IPS-15b (cell line): Measurements from ENCODE around the gene UBE2Q1.

Experiments
- H3K27me3 ChIP-seq: one replicate; pipeline ENCODE4 v1.6.1; 2013; ENCODE audit warnings: low read length; ENCODE audit not compliant: control insufficient read depth, insufficient read depth
- H3K36me3 ChIP-seq: one replicate; pipeline ENCODE4 v1.6.1; 2013; ENCODE audit warnings: low read length; ENCODE audit not compliant: control insufficient read depth, insufficient read depth
- H3K4me1 ChIP-seq: one replicate; pipeline ENCODE4 v1.6.1; 2013; ENCODE audit warnings: mild to moderate bottlenecking, low read length; ENCODE audit not compliant: control insufficient read depth, insufficient read depth
- H3K4me3 ChIP-seq: one replicate; pipeline ENCODE4 v1.5.1; 2013; ENCODE audit warnings: low read depth, low read length
- H3K9ac ChIP-seq: one replicate; pipeline ENCODE4 v1.6.1; 2013; ENCODE audit warnings: low read depth, mild to moderate bottlenecking, low read length
- H3K9me3 ChIP-seq: one replicate; pipeline ENCODE4 v1.6.1; 2013; ENCODE audit warnings: mild to moderate bottlenecking, low read length; ENCODE audit not compliant: control insufficient read depth, insufficient read depth

The UBE2Q1 gene

DNA sequence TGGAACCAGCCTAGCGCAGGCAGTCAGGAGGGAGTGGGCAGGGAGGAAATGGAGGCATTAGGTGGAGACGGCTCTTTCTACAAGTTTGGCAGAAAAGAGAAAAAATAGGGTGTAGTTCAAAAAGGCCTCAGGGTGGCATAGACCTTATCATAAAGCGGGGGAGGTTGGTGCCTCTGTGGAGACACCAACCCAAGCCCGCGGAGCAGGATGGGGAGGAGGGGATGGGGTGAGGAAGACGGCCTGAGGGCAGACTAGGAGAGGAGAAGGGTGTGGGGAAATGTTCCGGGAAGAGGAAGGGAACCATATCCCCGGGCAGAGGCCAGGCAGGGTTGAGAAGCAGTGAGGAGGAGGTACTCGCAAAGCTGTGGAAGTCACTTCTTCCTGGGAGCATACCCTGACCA is 38.9 kb downstream of the UBE2Q1 start:
- H3K36me3 ChIP-seq = no peaks in the 10 kb centered on the region
- no peaks in the 10 kb centered on the region for H3K9me3 ChIP-seq
- H3K4me1 ChIP-seq = no peaks in the 10 kb centered on the region
- no peak overlapping the region for H3K9ac ChIP-seq
- H3K27me3 ChIP-seq = no peaks in the 10 kb centered on the region
- H3K4me3 ChIP-seq = no peak overlapping the region

GRCh38 chr1:154517661-154518060 is 40.8 kb downstream of the UBE2Q1 start:
- H3K27me3 ChIP-seq = no peaks in the 10 kb centered on the region
- no peaks in the 10 kb centered on the region for H3K4me1 ChIP-seq
- H3K36me3 ChIP-seq = no peaks in the 10 kb centered on the region
- H3K9ac ChIP-seq = no peak overlapping the region
- H3K4me3 ChIP-seq = no peak overlapping the region
- no peaks in the 10 kb centered on the region for H3K9me3 ChIP-seq

GRCh38 chr1:154514066-154514553 is 44.4 kb downstream of the UBE2Q1 start:
- H3K36me3 ChIP-seq = no peaks in the 10 kb centered on the region
- H3K4me1 ChIP-seq = no peaks in the 10 kb centered on the region
- H3K9me3 ChIP-seq = no peaks in the 10 kb centered on the region
- H3K27me3 ChIP-seq = no peaks in the 10 kb centered on the region
- H3K9ac ChIP-seq = no peak overlapping the region
- H3K4me3 ChIP-seq = no peak overlapping the region

GRCh38 chr1:154512760-154513159 is 45.7 kb downstream of the UBE2Q1 start:
- H3K9me3 ChIP-seq = no peaks in the 10 kb centered on the region
- peaks cover 4% of the 10 kb centered on the region for H3K27me3 ChIP-seq
- H3K9ac ChIP-seq = no peak overlapping the region
- H3K4me3 ChIP-seq = no peak overlapping the region
- no peaks in the 10 kb centered on the region for H3K4me1 ChIP-seq
- H3K36me3 ChIP-seq = no peaks in the 10 kb centered on the region

- Histone ChIP-seq H3K9me3 (peaks cover 4% of the 10 kb centered on the region), H3K4me1 (no peaks in the 10 kb centered on the region), H3K36me3 (no peaks in the 10 kb centered on the region), H3K9ac (no peak overlapping the region), H3K27me3 (peaks cover 74% of the 10 kb centered on the region), H3K4me3 (no peak overlapping the region)
Observed at GRCh38 chr1:154503898-154504297, 54.6 kb downstream of the UBE2Q1 start.

- no peaks in the 10 kb centered on the region for H3K4me1 ChIP-seq
- peaks cover 4% of the 10 kb centered on the region for H3K9me3 ChIP-seq
- H3K9ac ChIP-seq = no peak overlapping the region
- peaks cover 73% of the 10 kb centered on the region for H3K27me3 ChIP-seq
- H3K4me3 ChIP-seq = peak overlapping the region; percentile 37
- no peaks in the 10 kb centered on the region for H3K36me3 ChIP-seq
Observed at GRCh38 chr1:154502744-154503115, 55.7 kb downstream of the UBE2Q1 start.

GRCh38 chr1:154502066-154502743 is 56.3 kb downstream of the UBE2Q1 start, which contains the start of the genes SHE and TDRD10:
Gene SHE, minus strand, starts transcription at chr1:154502412. Its CDS starts 386 bp downstream, at chr1:154502026.
Gene TDRD10, plus strand, starts transcription at chr1:154502219. Its CDS starts 4,685 bp downstream, at chr1:154506904.
- peaks cover 4% of the 10 kb centered on the region for H3K9me3 ChIP-seq
- peak within 1 kb of the TSS; percentile 53 for H3K4me3 ChIP-seq
- no peaks in the 10 kb centered on the region for H3K36me3 ChIP-seq
- peak within 1 kb of the TSS; percentile 37 for H3K9ac ChIP-seq
- H3K27me3 ChIP-seq = peaks cover 69% of the 10 kb centered on the region
- H3K4me1 ChIP-seq = no peaks in the 10 kb centered on the region

GRCh38 chr1:154501423-154502065 is 56.9 kb downstream of the UBE2Q1 start:
- peaks cover 64% of the 10 kb centered on the region for H3K27me3 ChIP-seq
- no peaks in the 10 kb centered on the region for H3K36me3 ChIP-seq
- peaks cover 4% of the 10 kb centered on the region for H3K9me3 ChIP-seq
- peak overlapping the region; percentile 37 for H3K9ac ChIP-seq
- no peaks in the 10 kb centered on the region for H3K4me1 ChIP-seq
- H3K4me3 ChIP-seq = peak overlapping the region; percentile 53

DNA sequence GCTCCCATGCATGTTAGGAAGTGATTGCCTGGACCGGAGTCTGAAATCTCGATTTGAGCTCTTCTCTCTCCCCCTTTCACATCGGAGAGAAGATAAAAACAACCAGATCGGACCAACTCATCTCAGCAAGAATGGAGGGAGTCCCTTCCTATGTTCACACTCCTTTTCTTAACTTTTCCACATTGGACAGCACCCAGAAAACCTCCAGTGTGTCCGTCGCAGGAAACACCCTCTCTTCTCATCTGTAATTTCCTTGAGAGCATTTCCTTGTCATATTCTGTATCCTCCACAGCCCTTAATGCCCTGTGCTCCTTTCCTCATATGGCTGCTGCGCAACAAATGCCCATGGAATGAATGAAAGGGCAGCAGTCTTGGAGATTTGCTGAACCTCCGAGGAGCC is 57.9 kb downstream of the UBE2Q1 start:
- Histone ChIP-seq H3K27me3 (peaks cover 59% of the 10 kb centered on the region), H3K9ac (no peak overlapping the region), H3K36me3 (no peaks in the 10 kb centered on the region), H3K4me1 (no peaks in the 10 kb centered on the region), H3K4me3 (no peak overlapping the region), H3K9me3 (peaks cover 4% of the 10 kb centered on the region)

DNA sequence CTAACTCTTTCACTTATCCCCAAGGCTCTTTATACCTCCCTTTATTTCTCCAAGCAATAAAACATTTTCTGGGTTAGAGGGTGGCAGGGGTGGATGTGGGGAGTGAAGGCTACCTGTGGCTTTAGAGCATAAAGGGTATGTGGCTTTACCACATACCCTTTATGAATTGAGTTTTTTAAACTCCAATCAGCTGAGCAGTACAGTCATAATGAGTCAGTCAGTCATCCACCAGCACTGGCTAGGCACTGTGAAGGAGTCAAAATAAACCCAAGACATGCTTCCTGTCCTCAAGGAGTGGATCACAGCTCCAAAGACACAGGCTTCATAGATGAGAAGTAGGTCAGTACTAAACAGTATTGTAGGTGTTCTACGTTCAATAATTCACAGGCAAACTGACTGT is 59.0 kb downstream of the UBE2Q1 start:
- no peaks in the 10 kb centered on the region for H3K4me1 ChIP-seq
- no peak overlapping the region for H3K4me3 ChIP-seq
- peaks cover 4% of the 10 kb centered on the region for H3K9me3 ChIP-seq
- H3K27me3 ChIP-seq = peaks cover 50% of the 10 kb centered on the region
- H3K36me3 ChIP-seq = no peaks in the 10 kb centered on the region
- no peak overlapping the region for H3K9ac ChIP-seq
